K562 (cell line): ENCODE results near the gene ZBTB16. TPM values are rescaled to one million over a fixed set of nuclear protein-coding genes. Genes with fewer than 3 reads are reported as not detected.

Experiments
- ATAC-seq: fragments of 200-7000 bp; cut with Tn5 transposase; 3 replicates; pipeline ENCODE4 v1.9.1; 2020; ENCODE audit warnings: moderate library complexity
- BruUV-seq: library from RNA; stranded (reverse); fragments of 400-500 nt; replicated peaks from 2 replicates; lab custom pipeline; 2021; lab: Mats Ljungman, UMichigan
- CTCF ChIA-PET: fragments of 300-600 bp; formaldehyde crosslinking; extraction: SDS; loops from one replicate; lab custom pipeline; 2021; ENCODE audit warnings: low intra/inter-chr PET ratio; lab: Yijun Ruan, JAX
- POLR2A ChIA-PET: fragments of 300-600, 350-650 bp; sonication (Branson Sonifier 250); formaldehyde crosslinking; extraction: SDS; loops from one replicate; lab custom pipeline; 2021; ENCODE audit warnings: antibody characterized with exemption, inconsistent platforms; lab: Yijun Ruan, JAX
- DNase-seq, 4 experiments: peaks; one replicate each; pipeline versions ENCODE4 v3.0.0 to v3.0.0-alpha.2; 2011 to 2018; ENCODE audit warnings: low spot score in 3 of 4, mixed read lengths in 3 of 4; ENCODE audit errors: extremely low read depth in 1 of 4
- FAIRE-seq: peaks from 2 replicates; lab custom pipeline; 2011; peaks lifted over from hg19 to GRCh38; lab: Jason Lieb, UNC
- H2AFZ ChIP-seq: 2 replicates; pipeline ENCODE4 v1.6.0; 2011; ENCODE audit warnings: low read depth, low read length, control low read depth, inconsistent platforms
- H3K27ac ChIP-seq: fragments of 200-600 bp; 3 replicates; pipeline ENCODE4 v1.8.0; 2011; ENCODE audit warnings: low read depth, mild to moderate bottlenecking, control low read depth, inconsistent platforms, low read length, moderate library complexity, mixed read lengths; ENCODE audit errors: extremely low read depth
- H3K27me3 ChIP-seq, 2 experiments: fragments of 300-600 bp in 1 of 2; 2 replicates in 1 of 2; 3 replicates in 1 of 2; pipeline versions ENCODE4 v1.6.0 to v1.8.0; 2011; ENCODE audit warnings: inconsistent platforms in 2 of 2, low read length in 2 of 2, mild to moderate bottlenecking in 1 of 2, mixed read lengths in 1 of 2, moderate library complexity in 1 of 2; ENCODE audit not compliant: control insufficient read depth in 2 of 2, insufficient read depth in 2 of 2
- H3K36me3 ChIP-seq: fragments of 300-600 bp; 3 replicates; pipeline ENCODE4 v1.8.0; 2011; ENCODE audit warnings: mild to moderate bottlenecking, low read length, inconsistent platforms; ENCODE audit not compliant: control insufficient read depth, insufficient read depth
- H3K4me1 ChIP-seq, 2 experiments: fragments of 200-600 bp in 1 of 2; replicated peaks in 1 of 2; 2 replicates in 1 of 2; 3 replicates in 1 of 2; pipeline versions ENCODE4 v1.5.1 to v1.8.0; 2011; ENCODE audit warnings: inconsistent platforms in 2 of 2, low read length in 2 of 2, mild to moderate bottlenecking in 1 of 2, mixed read lengths in 1 of 2, moderate library complexity in 1 of 2; ENCODE audit not compliant: control insufficient read depth in 2 of 2, insufficient read depth in 2 of 2
- H3K4me2 ChIP-seq: 2 replicates; pipeline ENCODE4 v1.6.1; 2011; ENCODE audit warnings: low read length, control low read depth, inconsistent platforms, mixed read lengths; ENCODE audit not compliant: insufficient read depth
- H3K4me3 ChIP-seq: fragments of 200-600 bp; sonication (generic), shearing (Covaris generic); 2 replicates; pipeline ENCODE4 v1.5.1; 2016; ENCODE audit warnings: control low read depth, inconsistent platforms
- H3K79me2 ChIP-seq: fragments of 200-600 bp; 3 replicates; pipeline ENCODE4 v1.8.0; 2011; ENCODE audit warnings: low read length, inconsistent platforms; ENCODE audit not compliant: control insufficient read depth, insufficient read depth
- H3K9ac ChIP-seq, 2 experiments: 2 replicates each; pipeline versions ENCODE4 v1.6.0 to v1.6.1; 2011; ENCODE audit warnings: low read depth in 2 of 2, low read length in 2 of 2, control low read depth in 1 of 2, inconsistent platforms in 1 of 2, mild to moderate bottlenecking in 1 of 2, mixed read lengths in 1 of 2; ENCODE audit not compliant: insufficient read depth in 1 of 2
- H3K9me1 ChIP-seq: one replicate; pipeline ENCODE4 v1.6.0; 2011; ENCODE audit warnings: inconsistent platforms, mild to moderate bottlenecking, low read length, moderate library complexity; ENCODE audit not compliant: control insufficient read depth, insufficient read depth
- H3K9me3 ChIP-seq: replicated peaks from 2 replicates; pipeline ENCODE4 v1.5.1; 2011; ENCODE audit warnings: low read depth, low read length, inconsistent platforms; ENCODE audit not compliant: control insufficient read depth, insufficient read depth
- H4K20me1 ChIP-seq: replicated peaks from 2 replicates; pipeline ENCODE4 v1.6.1; 2011; ENCODE audit warnings: low read length, inconsistent platforms, mixed read lengths; ENCODE audit not compliant: control insufficient read depth, insufficient read depth
- CHD2 ChIP-seq: IDR thresholded peaks from 2 replicates; pipeline ENCODE4 v1.6.1; 2011; ENCODE audit warnings: low read depth, low read length
- HDAC2 ChIP-seq: fragments of 450-650 bp; IDR thresholded peaks from 2 replicates; pipeline ENCODE4 v1.6.1; 2016; ENCODE audit warnings: mild to moderate bottlenecking
- HOXB6 ChIP-seq: fragments of 250-450 bp; sonication (Bioruptor Pico); IDR thresholded peaks from 2 replicates; pipeline ENCODE4 v1.5.1; 2022; ENCODE audit warnings: mild to moderate bottlenecking, borderline replicate concordance
- MEIS2 ChIP-seq: fragments of 450-650 bp; IDR thresholded peaks from 2 replicates; pipeline ENCODE4 v1.6.1; 2014; ENCODE audit warnings: mild to moderate bottlenecking; ENCODE audit not compliant: partially characterized antibody
- PHF21A ChIP-seq: fragments of 450-650 bp; IDR thresholded peaks from 2 replicates; pipeline ENCODE4 v1.6.1; 2017; ENCODE audit warnings: low read depth, borderline replicate concordance
- SMAD2 ChIP-seq: fragments of 150-350 bp; IDR thresholded peaks from 2 replicates; pipeline ENCODE4 v1.6.1; 2014; ENCODE audit warnings: low read depth, mild to moderate bottlenecking, low read length
- SRSF7 ChIP-seq: fragments of 200-400 bp; formaldehyde crosslinking; optimal IDR thresholded peaks from 2 replicates; pipeline ENCODE3; 2017; ENCODE audit warnings: mild to moderate bottlenecking, low read depth, low read length
- TSC22D4 ChIP-seq: fragments of 450-650 bp; IDR thresholded peaks from 2 replicates; pipeline ENCODE4 v1.6.1; 2016; ENCODE audit warnings: missing genetic modification characterization, missing biosample characterization, control low read depth
- ZNF589 ChIP-seq: fragments of 200-800 bp; sonication (Bioruptor generic); IDR thresholded peaks from 2 replicates; pipeline ENCODE4 v1.6.1; 2016; ENCODE audit warnings: low read depth, missing genetic modification characterization, missing compliant biosample characterization
- ZNF740 ChIP-seq, 3 experiments: fragments of 200-800 bp in 1 of 3; sonication (Bioruptor generic) in 1 of 3; sonication (generic) in 1 of 3; formaldehyde crosslinking in 1 of 3; IDR thresholded peaks; 2 replicates each; pipeline versions ENCODE4 v1.6.1 to v1.8.0; 2016 to 2022; ENCODE audit warnings: mild to moderate bottlenecking in 2 of 3, missing compliant biosample characterization in 2 of 3, missing genetic modification characterization in 2 of 3, missing genetic modification reagents in 1 of 3
- ZSCAN32 ChIP-seq: fragments of 450-650 bp; formaldehyde crosslinking; IDR thresholded peaks from 2 replicates; pipeline ENCODE4 v1.4.0; 2020; ENCODE audit warnings: mild to moderate bottlenecking, moderate library complexity
- WGBS: fragments of 100-300 bp; shearing (Covaris generic); methylation state at CpG from one replicate; pipeline ENCODE4 v1.1.6; 2016; ENCODE audit warnings: low coverage, mixed read lengths; ENCODE audit not compliant: insufficient coverage; ENCODE audit errors: missing lambda C conversion rate; 5-methylcytosine and 5-hydroxymethylcytosine counted together
- in situ Hi-C: fragments of 300-500 bp; cut with MboI; formaldehyde crosslinking; loops from 4 replicates; pipeline ENCODE4 v1.15.0; 2018; ENCODE audit warnings: inconsistent platforms, mixed read lengths
- intact Hi-C: fragments of 100-400 bp; cut with micrococcal nuclease; formaldehyde crosslinking; loops from 2 replicates; pipeline ENCODE4 v1.14.2; 2022
- polyA plus RNA-seq, 8 experiments: library from polyadenylated mRNA; depleted of rRNA in 4 of 8; stranded (reverse) in 5 of 8; unstranded in 3 of 8; fragments of >200 nt; fragmentation: Nextera tagmentation in 2 of 8; fragmentation: Illumina TruSeq in 1 of 8; extraction: Ambion mirVana in 2 of 8; extraction: Trizol in 1 of 8; gene quantifications; 2 replicates each; pipeline versions ENCODE4 v1.2.1 to v1.2.3, GENCODE V29; 2011 to 2014; ENCODE audit warnings: inconsistent platforms in 1 of 8, missing spikeins in 1 of 8
- total RNA-seq, 7 experiments: library from RNA; depleted of rRNA in 6 of 7; stranded (reverse); fragments of >200 nt in 6 of 7; fragmentation: Illumina TruSeq in 2 of 7; extraction: Trizol in 2 of 7; gene quantifications; 2 replicates each; pipeline versions ENCODE4 v1.2.1 to v1.2.3, GENCODE V29; 2011 to 2021; ENCODE audit warnings: low replicate concordance in 1 of 7
- TF ChIP-seq, protein P1 (sequence below), 2 experiments: fragments of 450-650 bp in 1 of 2; sonication (generic) in 1 of 2; formaldehyde crosslinking; conservative IDR thresholded peaks; 2 replicates each; pipeline versions ENCODE4 v1.4.0 to v1.8.1; 2020 to 2022; ENCODE audit warnings: mild to moderate bottlenecking in 1 of 2, missing genetic modification reagents in 1 of 2
- TF ChIP-seq, protein P2 (sequence below), 3 experiments: fragments of 200-800 bp in 1 of 3; fragments of 250-450 bp in 1 of 3; fragments of 450-650 bp in 1 of 3; sonication (Bioruptor Pico) in 1 of 3; sonication (Bioruptor generic) in 1 of 3; formaldehyde crosslinking in 1 of 3; IDR thresholded peaks; 2 replicates each; pipeline versions ENCODE4 v1.6.1 to v1.8.0; 2016 to 2022; ENCODE audit warnings: mild to moderate bottlenecking in 2 of 3, missing genetic modification characterization in 2 of 3, missing compliant biosample characterization in 1 of 3, moderate library complexity in 1 of 3

Gene ZBTB16
- total and polyA plus RNA-seq, 9 of the 15 experiments (the other 6 are each of a cell fraction or from before 2014, with no cell fraction given) = 0.06 to 0.40 (median 0.24) TPM; not detected in 4

- FAIRE-seq (no peak), DNase-seq (no peak), ATAC-seq (no peak)
- Histone ChIP-seq H4K20me1 (no peaks in the 10 kb centered on the region), H3K4me1 (peaks cover 10 to 33% of the 10 kb centered on the region in 2 experiments; a peak in 4 of 5 replicates), H3K27ac (no peak overlapping the region), H3K9ac (no peak overlapping the region), H3K4me3 (no peak overlapping the region), H2AFZ (no peak overlapping the region), H3K9me1 (no peaks in the 10 kb centered on the region), H3K27me3 (peaks cover 0 to 5% of the 10 kb centered on the region in 2 experiments; a peak in 2 of 5 replicates)
- no TSS peak for BruUV-seq
- in situ Hi-C loops = no loop called here
- POLR2A ChIA-PET = no interaction called here
- no peak for TF ChIP-seq SMAD2
- TF ChIP-seq SRSF7 = no peak
- no peak for TF ChIP-seq ZSCAN32 (CRISPR knock-in tag)
- TF ChIP-seq ZNF589 (CRISPR knock-in tag) = no peak
- TF ChIP-seq MEIS2 = no peak
- TF ChIP-seq, protein P1, sequence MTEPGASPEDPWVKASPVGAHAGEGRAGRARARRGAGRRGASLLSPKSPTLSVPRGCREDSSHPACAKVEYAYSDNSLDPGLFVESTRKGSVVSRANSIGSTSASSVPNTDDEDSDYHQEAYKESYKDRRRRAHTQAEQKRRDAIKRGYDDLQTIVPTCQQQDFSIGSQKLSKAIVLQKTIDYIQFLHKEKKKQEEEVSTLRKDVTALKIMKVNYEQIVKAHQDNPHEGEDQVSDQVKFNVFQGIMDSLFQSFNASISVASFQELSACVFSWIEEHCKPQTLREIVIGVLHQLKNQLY (CRISPR knock-in tag; conservative IDR thresholded peaks at IDR 0.05) = no peak
- no peak for TF ChIP-seq ZNF740 (CRISPR knock-in tag; IDR thresholded peaks at IDR 0.05)
- no peak for TF ChIP-seq ZNF740 (tag; IDR thresholded peaks at IDR 0.05)
- no peak for TF ChIP-seq HDAC2
- no peak for TF ChIP-seq PHF21A
- TF ChIP-seq HOXB6 (CRISPR knock-in tag) = no peak
- TF ChIP-seq TSC22D4 (tag) = no peak
- TF ChIP-seq, protein P2, sequence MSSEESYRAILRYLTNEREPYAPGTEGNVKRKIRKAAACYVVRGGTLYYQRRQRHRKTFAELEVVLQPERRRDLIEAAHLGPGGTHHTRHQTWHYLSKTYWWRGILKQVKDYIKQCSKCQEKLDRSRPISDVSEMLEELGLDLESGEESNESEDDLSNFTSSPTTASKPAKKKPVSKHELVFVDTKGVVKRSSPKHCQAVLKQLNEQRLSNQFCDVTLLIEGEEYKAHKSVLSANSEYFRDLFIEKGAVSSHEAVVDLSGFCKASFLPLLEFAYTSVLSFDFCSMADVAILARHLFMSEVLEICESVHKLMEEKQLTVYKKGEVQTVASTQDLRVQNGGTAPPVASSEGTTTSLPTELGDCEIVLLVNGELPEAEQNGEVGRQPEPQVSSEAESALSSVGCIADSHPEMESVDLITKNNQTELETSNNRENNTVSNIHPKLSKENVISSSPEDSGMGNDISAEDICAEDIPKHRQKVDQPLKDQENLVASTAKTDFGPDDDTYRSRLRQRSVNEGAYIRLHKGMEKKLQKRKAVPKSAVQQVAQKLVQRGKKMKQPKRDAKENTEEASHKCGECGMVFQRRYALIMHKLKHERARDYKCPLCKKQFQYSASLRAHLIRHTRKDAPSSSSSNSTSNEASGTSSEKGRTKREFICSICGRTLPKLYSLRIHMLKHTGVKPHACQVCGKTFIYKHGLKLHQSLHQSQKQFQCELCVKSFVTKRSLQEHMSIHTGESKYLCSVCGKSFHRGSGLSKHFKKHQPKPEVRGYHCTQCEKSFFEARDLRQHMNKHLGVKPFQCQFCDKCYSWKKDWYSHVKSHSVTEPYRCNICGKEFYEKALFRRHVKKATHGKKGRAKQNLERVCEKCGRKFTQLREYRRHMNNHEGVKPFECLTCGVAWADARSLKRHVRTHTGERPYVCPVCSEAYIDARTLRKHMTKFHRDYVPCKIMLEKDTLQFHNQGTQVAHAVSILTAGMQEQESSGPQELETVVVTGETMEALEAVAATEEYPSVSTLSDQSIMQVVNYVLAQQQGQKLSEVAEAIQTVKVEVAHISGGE (CRISPR knock-in tag; IDR thresholded peaks at IDR 0.05) = no peak
- no peak for TF ChIP-seq CHD2
- TF ChIP-seq, all 486 proteins: peak for 0
- CTCF ChIA-PET = no interaction called here
- no peaks in the 10 kb centered on the region; the same call in 2 of the 3 replicates for H3K36me3 ChIP-seq
- H3K9me3 ChIP-seq = no peaks in the 10 kb centered on the region
- intact Hi-C loops = no loop called here
- H3K79me2 ChIP-seq = no peaks in the 10 kb centered on the region
- no peak overlapping the region for H3K4me2 ChIP-seq
- 31% methylated on average over 9 of the region's 12 CpGs for whole genome bisulfite sequencing
These were observed 103.2 kb downstream of the ZBTB16 start for GRCh38 chr11:114162719-114163123.
